ENCODE measurements around the gene ANKRD11.

ANKRD11 gene

DNA sequence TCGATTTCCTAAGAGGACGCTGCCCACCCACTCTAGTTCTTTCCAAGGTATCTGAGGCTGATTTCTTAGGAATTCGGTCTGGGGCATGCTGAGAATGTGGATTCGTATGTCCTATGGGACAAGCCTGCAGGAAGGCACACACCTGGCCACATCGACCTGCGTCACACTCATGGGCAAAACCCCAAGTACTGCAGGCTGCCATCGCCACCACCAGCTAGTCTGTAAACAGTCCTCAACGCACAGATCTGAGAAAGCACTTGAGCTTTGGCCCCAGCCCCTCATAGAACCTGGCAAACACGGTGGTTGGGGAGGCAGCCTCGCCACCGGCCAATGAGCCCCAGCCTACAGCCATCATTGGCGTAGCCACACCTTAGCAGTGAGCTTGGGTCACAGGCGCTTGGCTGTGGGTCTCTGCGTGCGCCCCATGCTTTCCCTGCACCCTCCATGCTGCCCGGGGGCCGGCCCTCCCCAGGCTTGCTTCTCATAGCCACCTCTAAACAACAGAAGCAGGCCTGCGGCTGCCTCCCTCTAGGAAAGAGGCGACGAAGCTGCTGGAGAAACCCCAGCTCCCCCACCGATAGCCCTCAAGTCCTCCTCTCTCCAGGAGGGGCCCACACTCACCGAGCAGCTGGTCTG lies 197.8 kb downstream of the ANKRD11 start:
- Histone ChIP-seq H3K27ac (replicated peaks; ENCODE audit: low read length) (no peak overlapping the region), H3K36me3 (replicated peaks in 1 of 2; ENCODE audit: control insufficient read depth in 2 of 2, insufficient read depth in 2 of 2, low read length in 2 of 2) (peaks cover 20 to 60% of the 10 kb centered on the region in 2 donors), H3K4me3 (ENCODE audit: low read length in 2 of 2) (no peak overlapping the region), H2AFZ (ENCODE audit: low read length) (no peak overlapping the region), H3K23ac (ENCODE audit: low read depth, low read length, poor library complexity) (peak overlapping the region; percentile 29), H4K8ac (ENCODE audit: low read depth, low read length) (no peak overlapping the region), H3K14ac (ENCODE audit: low read length) (no peak overlapping the region), H3K4me1 (ENCODE audit: control insufficient read depth in 2 of 2, insufficient read depth in 1 of 2, low read depth in 1 of 2, low read length in 2 of 2) (peaks cover 21 to 43% of the 10 kb centered on the region in 2 donors), H2AK5ac (ENCODE audit: low read depth, low read length) (no peak overlapping the region), H3K4me2 (ENCODE audit: insufficient read depth, low read length, poor library complexity, severe bottlenecking) (no peak overlapping the region), H3K9ac (ENCODE audit: low read depth, low read length, poor library complexity) (no peak overlapping the region), H3K27me3 (ENCODE audit: control insufficient read depth in 3 of 3, insufficient read depth in 3 of 3, low read depth in 1 of 3, low read length in 3 of 3) (no peaks in the 10 kb centered on the region), H2BK12ac (ENCODE audit: low read length) (no peak overlapping the region), H2BK5ac (ENCODE audit: low read length) (no peak overlapping the region), H2BK120ac (ENCODE audit: low read depth, low read length) (no peak overlapping the region), H3K79me1 (ENCODE audit: low read depth, low read length) (peaks cover 24% of the 10 kb centered on the region), H4K91ac (ENCODE audit: low read depth, low read length, poor library complexity) (no peak overlapping the region), H3K18ac (ENCODE audit: low read length) (no peak overlapping the region), H2BK15ac (ENCODE audit: low read length) (no peak overlapping the region), H3K4ac (ENCODE audit: low read length) (no peak overlapping the region), H3K9me3 (replicated peaks in 1 of 2; ENCODE audit: control insufficient read depth in 2 of 2, insufficient read depth in 1 of 2, low read depth in 1 of 2, low read length in 2 of 2) (no peaks in the 10 kb centered on the region)
- no peak for DNase-seq (ENCODE audit: low spot score)
- no CpG with 5 or more reads among the region's 22 CpGs for WGBS, 2 donors (ENCODE audit: extremely low coverage in 2 of 2, insufficient read length in 2 of 2, insufficient replicate concordance in 1 of 2)

GRCh38 chr16:89291776-89292175 lies 198.6 kb downstream of the ANKRD11 start:
- no peak overlapping the region for H2AFZ ChIP-seq (ENCODE audit: low read length)
- H3K79me1 ChIP-seq (ENCODE audit: low read depth, low read length): peaks cover 24% of the 10 kb centered on the region
- H3K14ac ChIP-seq (ENCODE audit: low read length): no peak overlapping the region
- H3K27me3 ChIP-seq (ENCODE audit: control insufficient read depth in 3 of 3, insufficient read depth in 3 of 3, low read depth in 1 of 3, low read length in 3 of 3): no peaks in the 10 kb centered on the region
- H4K91ac ChIP-seq (ENCODE audit: low read depth, low read length, poor library complexity): no peak overlapping the region
- no peak overlapping the region for H2BK120ac ChIP-seq (ENCODE audit: low read depth, low read length)
- H3K9me3 ChIP-seq (replicated peaks in 1 of 2; ENCODE audit: control insufficient read depth in 2 of 2, insufficient read depth in 1 of 2, low read depth in 1 of 2, low read length in 2 of 2): no peaks in the 10 kb centered on the region
- no peak overlapping the region for H3K4ac ChIP-seq (ENCODE audit: low read length)
- no peak overlapping the region for H2AK5ac ChIP-seq (ENCODE audit: low read depth, low read length)
- H3K4me2 ChIP-seq (ENCODE audit: insufficient read depth, low read length, poor library complexity, severe bottlenecking): no peak overlapping the region
- no peak overlapping the region for H2BK12ac ChIP-seq (ENCODE audit: low read length)
- peak overlapping the region; percentile 45 for H3K9ac ChIP-seq (ENCODE audit: low read depth, low read length, poor library complexity)
- H4K8ac ChIP-seq (ENCODE audit: low read depth, low read length): no peak overlapping the region
- no CpG with 5 or more reads among the region's 13 CpGs for WGBS, 2 donors (ENCODE audit: extremely low coverage in 2 of 2, insufficient read length in 2 of 2, insufficient replicate concordance in 1 of 2)
- H3K36me3 ChIP-seq (replicated peaks in 1 of 2; ENCODE audit: control insufficient read depth in 2 of 2, insufficient read depth in 2 of 2, low read length in 2 of 2): peaks cover 24 to 58% of the 10 kb centered on the region in 2 donors
- H2BK15ac ChIP-seq (ENCODE audit: low read length): no peak overlapping the region
- H3K18ac ChIP-seq (ENCODE audit: low read length): no peak overlapping the region
- no peak overlapping the region for H3K27ac ChIP-seq (replicated peaks; ENCODE audit: low read length)
- H3K4me3 ChIP-seq (ENCODE audit: low read length in 2 of 2): no peak overlapping the region
- DNase-seq (ENCODE audit: low spot score): no peak
- H3K4me1 ChIP-seq (ENCODE audit: control insufficient read depth in 2 of 2, insufficient read depth in 1 of 2, low read depth in 1 of 2, low read length in 2 of 2): peaks cover 21 to 36% of the 10 kb centered on the region in 2 donors
- peak overlapping the region; percentile 59 for H2BK5ac ChIP-seq (ENCODE audit: low read length)
- H3K23ac ChIP-seq (ENCODE audit: low read depth, low read length, poor library complexity): no peak overlapping the region

GRCh38 chr16:89291363-89291762 lies 199.0 kb downstream of the ANKRD11 start:
- H4K8ac ChIP-seq (ENCODE audit: low read depth, low read length): no peak overlapping the region
- H3K9ac ChIP-seq (ENCODE audit: low read depth, low read length, poor library complexity): peak overlapping the region; percentile 54
- no peak overlapping the region for H3K4me2 ChIP-seq (ENCODE audit: insufficient read depth, low read length, poor library complexity, severe bottlenecking)
- H3K27ac ChIP-seq (replicated peaks; ENCODE audit: low read length): no peak overlapping the region
- no peak overlapping the region for H3K4me3 ChIP-seq (ENCODE audit: low read length in 2 of 2)
- H3K27me3 ChIP-seq (ENCODE audit: control insufficient read depth in 3 of 3, insufficient read depth in 3 of 3, low read depth in 1 of 3, low read length in 3 of 3): no peaks in the 10 kb centered on the region
- H3K36me3 ChIP-seq (replicated peaks in 1 of 2; ENCODE audit: control insufficient read depth in 2 of 2, insufficient read depth in 2 of 2, low read length in 2 of 2): peaks cover 27 to 62% of the 10 kb centered on the region in 2 donors
- peak overlapping the region; percentile 94 for H3K23ac ChIP-seq (ENCODE audit: low read depth, low read length, poor library complexity)
- H3K79me1 ChIP-seq (ENCODE audit: low read depth, low read length): peaks cover 24% of the 10 kb centered on the region
- peaks cover 21 to 32% of the 10 kb centered on the region in 2 donors for H3K4me1 ChIP-seq (ENCODE audit: control insufficient read depth in 2 of 2, insufficient read depth in 1 of 2, low read depth in 1 of 2, low read length in 2 of 2)
- H2BK120ac ChIP-seq (ENCODE audit: low read depth, low read length): no peak overlapping the region
- H3K9me3 ChIP-seq (replicated peaks in 1 of 2; ENCODE audit: control insufficient read depth in 2 of 2, insufficient read depth in 1 of 2, low read depth in 1 of 2, low read length in 2 of 2): no peaks in the 10 kb centered on the region
- no peak overlapping the region for H2BK15ac ChIP-seq (ENCODE audit: low read length)
- no peak overlapping the region for H3K4ac ChIP-seq (ENCODE audit: low read length)
- no CpG with 5 or more reads among the region's 9 CpGs for WGBS, 2 donors (ENCODE audit: extremely low coverage in 2 of 2, insufficient read length in 2 of 2, insufficient replicate concordance in 1 of 2)
- H2BK12ac ChIP-seq (ENCODE audit: low read length): no peak overlapping the region
- no peak overlapping the region for H2AK5ac ChIP-seq (ENCODE audit: low read depth, low read length)
- no peak for DNase-seq (ENCODE audit: low spot score)
- no peak overlapping the region for H4K91ac ChIP-seq (ENCODE audit: low read depth, low read length, poor library complexity)
- H3K18ac ChIP-seq (ENCODE audit: low read length): no peak overlapping the region
- no peak overlapping the region for H3K14ac ChIP-seq (ENCODE audit: low read length)
- peak overlapping the region; percentile 59 for H2BK5ac ChIP-seq (ENCODE audit: low read length)
- no peak overlapping the region for H2AFZ ChIP-seq (ENCODE audit: low read length)

DNA sequence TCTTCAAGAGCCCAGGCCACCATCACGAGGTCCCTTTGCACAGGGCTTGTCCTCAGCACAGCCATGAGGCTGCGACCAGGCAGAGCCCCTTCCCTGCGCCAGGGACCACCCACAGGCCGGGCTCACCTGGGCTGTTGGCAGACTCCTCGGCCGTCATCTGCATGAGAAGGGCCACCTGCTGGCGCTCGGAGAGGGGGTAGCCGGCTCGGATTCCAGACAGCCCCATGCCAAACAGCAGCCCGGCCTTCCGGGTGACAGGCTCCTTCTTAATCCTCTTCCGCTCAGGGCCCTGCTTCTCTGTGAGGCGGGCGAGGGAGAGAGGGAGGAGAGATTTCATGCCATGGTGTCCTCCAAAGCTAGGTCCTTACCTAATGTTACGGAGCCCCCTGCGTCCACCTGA lies 199.5 kb downstream of the ANKRD11 start:
- no peak overlapping the region for H2AFZ ChIP-seq (ENCODE audit: low read length)
- H3K14ac ChIP-seq (ENCODE audit: low read length): no peak overlapping the region
- H4K91ac ChIP-seq (ENCODE audit: low read depth, low read length, poor library complexity): no peak overlapping the region
- H3K27me3 ChIP-seq (ENCODE audit: control insufficient read depth in 3 of 3, insufficient read depth in 3 of 3, low read depth in 1 of 3, low read length in 3 of 3): no peaks in the 10 kb centered on the region
- H2BK5ac ChIP-seq (ENCODE audit: low read length): peak overlapping the region; percentile 59
- H3K9ac ChIP-seq (ENCODE audit: low read depth, low read length, poor library complexity): peak overlapping the region; percentile 54
- no peaks in the 10 kb centered on the region for H3K9me3 ChIP-seq (replicated peaks in 1 of 2; ENCODE audit: control insufficient read depth in 2 of 2, insufficient read depth in 1 of 2, low read depth in 1 of 2, low read length in 2 of 2)
- H3K18ac ChIP-seq (ENCODE audit: low read length): peak overlapping the region; percentile 39
- no peak overlapping the region for H2AK5ac ChIP-seq (ENCODE audit: low read depth, low read length)
- no peak overlapping the region for H3K4me3 ChIP-seq (ENCODE audit: low read length in 2 of 2)
- no CpG with 5 or more reads among the region's 17 CpGs for WGBS, 2 donors (ENCODE audit: extremely low coverage in 2 of 2, insufficient read length in 2 of 2, insufficient replicate concordance in 1 of 2)
- H3K36me3 ChIP-seq (replicated peaks in 1 of 2; ENCODE audit: control insufficient read depth in 2 of 2, insufficient read depth in 2 of 2, low read length in 2 of 2): peaks cover 31 to 66% of the 10 kb centered on the region in 2 donors
- no peak overlapping the region for H2BK12ac ChIP-seq (ENCODE audit: low read length)
- no peak for DNase-seq (ENCODE audit: low spot score)
- H3K4ac ChIP-seq (ENCODE audit: low read length): no peak overlapping the region
- H2BK120ac ChIP-seq (ENCODE audit: low read depth, low read length): no peak overlapping the region
- peaks cover 25% of the 10 kb centered on the region for H3K79me1 ChIP-seq (ENCODE audit: low read depth, low read length)
- peak overlapping the region; percentile 94 for H3K23ac ChIP-seq (ENCODE audit: low read depth, low read length, poor library complexity)
- no peak overlapping the region for H2BK15ac ChIP-seq (ENCODE audit: low read length)
- H3K27ac ChIP-seq (replicated peaks; ENCODE audit: low read length): no peak overlapping the region
- H4K8ac ChIP-seq (ENCODE audit: low read depth, low read length): no peak overlapping the region
- H3K4me1 ChIP-seq (ENCODE audit: control insufficient read depth in 2 of 2, insufficient read depth in 1 of 2, low read depth in 1 of 2, low read length in 2 of 2): peaks cover 23 to 30% of the 10 kb centered on the region in 2 donors
- H3K4me2 ChIP-seq (ENCODE audit: insufficient read depth, low read length, poor library complexity, severe bottlenecking): no peak overlapping the region
